ENCODE data around the gene STAM2.
A peak's percentile ranks its signal among the peaks of the same experiment; 100 is the strongest.
"Not testable (repeated sequence)": the region's sequence is repeated elsewhere in the genome, so short reads cannot be mapped to it uniquely, and the experiment has no call there.

The STAM2 gene

GRCh38 chr2:152120430-152120829 lies 55.1 kb downstream of the STAM2 start:
- TF ChIP-seq CTCF (conservative IDR thresholded peaks at IDR 0.05), result no peak
- no peak overlapping the region for H3K27ac ChIP-seq

DNA sequence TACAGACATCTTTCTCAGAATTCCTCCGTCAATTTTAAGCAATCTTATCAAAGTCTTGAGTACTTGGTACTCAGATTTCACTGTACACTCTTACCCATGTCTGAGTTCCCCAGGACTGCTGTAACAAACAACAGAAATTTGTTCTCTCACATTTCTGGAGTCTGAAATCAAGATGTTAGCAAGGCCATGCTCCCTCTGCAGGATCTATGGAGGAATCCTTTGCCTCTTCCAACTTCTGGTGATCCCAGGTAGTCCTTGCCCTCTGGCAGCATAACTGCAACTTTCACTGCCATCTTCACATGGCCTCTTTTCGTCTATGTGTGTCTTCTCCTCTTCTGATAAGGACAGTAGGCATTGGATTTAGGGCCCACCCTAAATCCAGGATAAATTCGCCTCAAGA lies 59.6 kb downstream of the STAM2 start:
- peak; percentile 58 for TF ChIP-seq CTCF (conservative IDR thresholded peaks at IDR 0.05)
- no peak overlapping the region for H3K27ac ChIP-seq

DNA sequence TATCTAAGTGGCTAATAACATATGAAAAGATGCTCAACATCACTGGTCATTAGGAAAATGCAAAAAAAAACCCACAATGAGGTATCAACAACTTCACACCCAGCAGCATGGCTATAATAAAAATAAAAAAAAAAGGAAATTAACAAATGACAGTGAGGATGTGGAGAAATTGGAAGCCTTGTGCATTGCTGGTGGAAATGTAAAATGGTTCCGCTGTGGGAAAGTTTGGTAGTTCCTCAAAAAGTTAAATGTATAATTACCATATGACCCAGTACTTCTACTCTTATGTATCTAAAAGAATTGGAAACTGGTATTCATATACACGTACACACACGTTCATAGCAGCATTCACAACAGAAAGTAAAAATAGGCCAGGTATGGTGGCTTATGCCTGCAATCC lies 61.2 kb downstream of the STAM2 start:
- TF ChIP-seq CTCF (conservative IDR thresholded peaks at IDR 0.05), result no peak
- no peak overlapping the region for H3K27ac ChIP-seq

DNA sequence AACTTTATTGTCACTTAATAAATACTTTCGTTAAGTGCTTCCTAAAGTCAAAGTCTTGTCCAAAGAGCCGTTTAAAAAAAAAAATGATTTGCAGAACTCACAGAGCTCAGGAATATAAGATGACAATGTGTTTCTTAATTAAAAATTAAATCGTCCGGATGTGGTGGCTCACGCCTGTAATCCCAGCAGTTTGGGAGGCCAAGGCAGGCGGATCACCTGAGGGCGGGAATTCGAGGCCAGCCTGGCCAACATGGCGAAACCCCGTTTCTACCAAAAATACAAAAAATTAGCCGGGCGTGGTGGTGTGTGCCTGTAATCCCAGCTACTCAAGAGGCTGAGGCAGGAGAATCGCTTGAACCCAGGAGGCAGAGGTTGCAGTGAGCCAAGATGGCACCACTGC lies 68.4 kb downstream of the STAM2 start:
- H3K27ac ChIP-seq, result not testable (repeated sequence)

DNA sequence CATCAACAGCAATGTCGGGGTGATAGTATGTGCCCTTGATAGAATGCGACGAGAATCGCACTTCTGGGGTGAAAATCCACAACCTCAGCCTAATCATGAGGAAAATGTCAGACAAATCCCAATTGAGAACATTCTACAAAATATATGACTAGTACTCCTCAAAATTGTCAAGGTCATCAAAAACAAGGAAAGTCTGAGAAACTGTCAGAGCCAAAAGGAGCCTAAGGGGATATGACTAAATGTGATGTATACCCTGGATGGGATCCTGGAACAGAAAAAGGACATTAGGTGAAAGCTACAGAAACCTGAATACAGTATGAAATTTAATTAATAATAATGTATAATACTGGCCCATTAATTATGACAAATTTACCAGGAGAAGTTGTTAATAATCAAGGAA lies 69.1 kb downstream of the STAM2 start:
- TF ChIP-seq CTCF (conservative IDR thresholded peaks at IDR 0.05), result no peak
- no peak overlapping the region for H3K27ac ChIP-seq

DNA sequence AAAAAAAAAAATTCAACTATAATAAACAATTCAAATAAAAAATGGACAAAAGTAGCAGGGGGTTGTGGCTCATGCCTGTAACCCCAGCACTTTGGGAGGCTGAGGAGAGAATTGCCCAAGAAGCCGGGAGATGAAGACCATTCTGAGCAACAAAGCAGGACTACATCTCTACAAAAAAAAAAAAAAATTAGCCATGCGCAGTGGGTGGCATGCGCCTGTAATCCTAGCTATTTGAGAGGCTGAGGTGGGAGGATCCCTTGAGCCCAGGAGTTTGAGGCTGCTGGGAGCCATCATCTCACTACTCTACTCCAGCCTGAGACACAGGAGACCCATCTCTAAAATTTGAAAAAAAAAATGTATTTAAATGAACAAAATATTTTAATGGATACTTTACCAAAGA lies 72.3 kb downstream of the STAM2 start:
- no peak overlapping the region for H3K27ac ChIP-seq
- no peak for TF ChIP-seq CTCF (conservative IDR thresholded peaks at IDR 0.05)

DNA sequence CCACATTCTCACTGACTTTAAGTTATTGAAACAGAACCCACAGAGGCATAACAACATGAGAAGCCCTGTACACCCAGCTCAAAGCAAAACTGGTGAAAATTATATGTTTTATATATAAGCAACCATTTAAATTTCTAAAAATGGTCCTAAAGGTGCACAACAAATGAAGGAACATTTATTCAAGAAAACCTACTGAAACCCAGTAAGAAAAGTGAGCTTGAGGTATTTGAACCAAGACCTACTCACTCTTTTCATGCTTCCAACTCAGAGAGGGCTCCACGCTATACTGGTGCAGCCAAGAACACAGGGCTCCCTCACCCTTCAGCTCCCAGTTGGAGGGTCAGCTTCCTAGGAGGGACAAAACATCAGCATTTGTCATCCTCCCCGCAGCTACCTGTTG lies 74.6 kb downstream of the STAM2 start:
- no peak for TF ChIP-seq CTCF (conservative IDR thresholded peaks at IDR 0.05)
- H3K27ac ChIP-seq, result no peak overlapping the region

DNA sequence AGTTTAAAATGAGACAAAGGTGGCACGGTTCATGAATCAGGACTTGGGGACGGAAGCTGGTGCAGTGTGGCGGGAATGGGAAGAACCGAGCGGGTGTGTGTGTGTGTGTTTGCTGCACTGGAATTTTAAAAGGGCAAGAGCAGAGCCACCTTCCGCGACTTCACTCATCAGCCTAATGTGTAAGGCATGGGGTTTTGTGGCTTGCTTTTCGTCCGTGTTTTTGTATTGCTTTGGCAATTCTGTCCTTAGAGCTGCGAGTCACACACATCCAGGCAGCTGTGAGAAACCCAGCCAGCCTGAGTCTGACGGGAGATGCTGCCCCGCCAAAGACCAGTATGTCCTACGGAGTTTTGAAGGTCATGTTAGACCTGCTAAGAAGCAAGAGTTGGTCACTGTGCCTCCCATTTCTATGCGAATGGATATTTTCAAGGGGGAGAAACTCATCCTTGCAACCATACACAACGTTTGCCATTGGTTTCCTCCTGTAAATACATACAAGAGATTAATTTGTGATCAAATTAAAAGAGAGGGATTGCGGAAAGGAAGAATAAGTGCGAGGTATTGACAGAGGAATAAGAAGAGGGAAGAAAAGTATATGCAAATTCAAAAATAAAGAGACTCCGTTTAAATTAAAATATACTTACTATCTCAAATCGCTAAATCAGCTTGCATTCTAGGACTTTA lies 76.1 kb downstream of the STAM2 start:
- no peak for TF ChIP-seq CTCF (conservative IDR thresholded peaks at IDR 0.05)
- H3K27ac ChIP-seq, result peak overlapping the region; percentile 44; the same call in 1 of the 2 replicates
